Measurements from ENCODE around the gene LARP6. TPM values are rescaled to one million over a fixed set of nuclear protein-coding genes. Genes with fewer than 3 reads are reported as not detected.

The LARP6 gene
- total RNA-seq, 1 experiment from 2014 or later, result 35.9 TPM

- RAD21 ChIA-PET (ENCODE audit: low non-redundant PET in 1 of 2, low total read pairs in 2 of 2, uncharacterized antibody in 2 of 2, unreplicated experiment in 2 of 2), result interaction anchor here in 1 of 2 experiments (1.4 to 2.0 kb wide), 2 partner anchors 89 to 132 kb away, joined by 5 to 6 read pairs; no protein-coding TSS in a partner anchor
These were observed 42.9 kb downstream of the LARP6 start for GRCh38 chr15:70810916-70811578.

More at GRCh38 chr15:70810916-70811578, 42.9 kb downstream of the LARP6 start:
- ChIA-PET POLR2A (interaction anchor here (0.5 to 0.9 kb wide), 2 partner anchors 26 to 131 kb away, joined by 3 read pairs; no protein-coding TSS in a partner anchor), CTCF (interaction anchor here (0.6 to 2.8 kb wide), 24 partner anchors 9 to 242 kb away, joined by 3 to 27 read pairs (median 5); no protein-coding TSS in a partner anchor)
- Histone ChIP-seq H3K27me3 (ENCODE audit: insufficient read depth, low read length) (no peaks in the 10 kb centered on the region), H3K27ac (ENCODE audit: low read depth, low read length) (no peak overlapping the region), H3K36me3 (ENCODE audit: control insufficient read depth in 1 of 2, insufficient read depth in 2 of 2, low read length in 2 of 2) (no peaks in the 10 kb centered on the region), H3K9me2 (ENCODE audit: insufficient read depth) (no peaks in the 10 kb centered on the region), H3K4me3 (replicated peaks in 1 of 2; ENCODE audit: low read depth in 1 of 2, low read length in 2 of 2) (no peak overlapping the region), H4K20me1 (ENCODE audit: insufficient read depth) (no peaks in the 10 kb centered on the region), H3K4me1 (ENCODE audit: control insufficient read depth in 1 of 2, insufficient read depth in 2 of 2, low read length in 2 of 2) (peaks cover 0 to 15% of the 10 kb centered on the region in 2 experiments; a peak in 2 of 4 replicates), H3K9ac (ENCODE audit: low read length) (no peak overlapping the region), H2AFZ (ENCODE audit: low read depth, low read length, poor library complexity, severe bottlenecking) (peak overlapping the region; percentile 100), H3K9me3 (ENCODE audit: control insufficient read depth in 1 of 2, insufficient read depth in 1 of 2, low read depth in 1 of 2, low read length in 2 of 2) (no peaks in the 10 kb centered on the region), H3K79me2 (ENCODE audit: insufficient read depth, low read length) (no peaks in the 10 kb centered on the region), H3K4me2 (ENCODE audit: low read length) (no peak overlapping the region)
- peak; percentile 62 for ATAC-seq
- BruUV-seq (replicated peaks), result no TSS peak
- intact Hi-C loops (cut with micrococcal nuclease), result loop anchor here (5.0 kb wide), 1 partner anchor 49 kb away; the partner anchor contains the start of gene UACA
- no peak for DNase-seq (ENCODE audit: low read depth, low spot score)
- TF ChIP-seq JUND (IDR thresholded peaks at IDR 0.05), result no peak
- no peak for TF ChIP-seq EZH2phosphoT487 (IDR thresholded peaks at IDR 0.05; ENCODE audit: borderline replicate concordance)
- TF ChIP-seq CTCF (IDR thresholded peaks at IDR 0.05 in 2 of 3, conservative IDR thresholded peaks at IDR 0.05 in 1 of 3; ENCODE audit: borderline replicate concordance in 1 of 3, insufficient read depth in 1 of 3, low read depth in 2 of 3, low read length in 2 of 3), result 0 out of 6 replicates have a peak, but pooled peaks of 1 of the 3 experiments have one; percentile 10

All from HCT116 (cell line).